Karpas-422 (cell line): ENCODE results near the gene MTERF1. TPM values are rescaled to one million over a fixed set of nuclear protein-coding genes. Genes with fewer than 3 reads are reported as not detected.
"Not testable (repeated sequence)": the region's sequence is repeated elsewhere in the genome, so short reads cannot be mapped to it uniquely, and the experiment has no call there.

Experiments used
- DNase-seq: peaks from one replicate; pipeline ENCODE4 v3.0.0-alpha.2; 2015
- H2AFZ ChIP-seq: fragments of 200-600 bp; sonication (generic); 2 replicates; pipeline ENCODE4 v1.6.1; 2014; ENCODE audit warnings: antibody characterized with exemption, low read length, mixed read lengths
- H3K27ac ChIP-seq: fragments of 200-600 bp; sonication (generic); 2 replicates; pipeline ENCODE4 v1.5.1; 2014; ENCODE audit warnings: mild to moderate bottlenecking, low read length, moderate library complexity
- H3K27me3 ChIP-seq: fragments of 200-600 bp; sonication (generic); 2 replicates; pipeline ENCODE4 v1.6.1; 2014; ENCODE audit warnings: low read length, mixed read lengths
- H3K36me3 ChIP-seq: fragments of 200-600 bp; sonication (generic); 2 replicates; pipeline ENCODE4 v1.6.1; 2014; ENCODE audit warnings: low read length, mixed read lengths; ENCODE audit not compliant: insufficient read depth
- H3K4me1 ChIP-seq: fragments of 200-600 bp; sonication (generic); 2 replicates; pipeline ENCODE4 v1.6.1; 2014; ENCODE audit warnings: mild to moderate bottlenecking, low read length, mixed read lengths
- H3K4me2 ChIP-seq: fragments of 200-600 bp; sonication (generic); 2 replicates; pipeline ENCODE4 v1.6.1; 2014; ENCODE audit warnings: low read length, low read depth, mild to moderate bottlenecking; ENCODE audit not compliant: poor library complexity, severe bottlenecking
- H3K4me3 ChIP-seq: fragments of 200-600 bp; sonication (generic); 2 replicates; pipeline ENCODE4 v1.5.1; 2014; ENCODE audit warnings: mild to moderate bottlenecking, antibody characterized with exemption, low read length, mixed read lengths
- H3K79me2 ChIP-seq: fragments of 200-600 bp; sonication (generic); 2 replicates; pipeline ENCODE4 v1.6.1; 2014; ENCODE audit warnings: mild to moderate bottlenecking, low read length, mixed read lengths
- H3K9ac ChIP-seq: fragments of 200-600 bp; sonication (generic); 2 replicates; pipeline ENCODE4 v1.6.0; 2014; ENCODE audit warnings: low read length
- H3K9me2 ChIP-seq: fragments of 200-600 bp; sonication (generic), shearing (Covaris generic); replicated peaks from 2 replicates; pipeline ENCODE4 v1.6.0; 2014; ENCODE audit warnings: mild to moderate bottlenecking, low read length, moderate library complexity; ENCODE audit not compliant: insufficient read depth
- H3K9me3 ChIP-seq: fragments of 300-700, 200-600 bp; sonication (generic); 2 replicates; pipeline ENCODE4 v1.6.1; 2014; ENCODE audit warnings: low read length, mixed read lengths
- H4K20me1 ChIP-seq: fragments of 200-600 bp; sonication (generic); 2 replicates; pipeline ENCODE4 v1.6.1; 2014; ENCODE audit warnings: mild to moderate bottlenecking, antibody characterized with exemption, low read length, low read depth; ENCODE audit not compliant: insufficient read depth
- total RNA-seq: library from RNA; depleted of rRNA; stranded (reverse); fragments of >200 nt; shearing (Covaris generic); gene quantifications from 2 replicates; pipeline ENCODE4 v1.2.3, GENCODE V29; 2014; ENCODE audit warnings: low replicate concordance

MTERF1 gene
- total RNA-seq, 1 experiment from 2014 or later: 25.5 TPM

GRCh38 chr7:91872928-91873327, 7.6 kb downstream of the MTERF1 start:
- Histone ChIP-seq H3K4me2 (no peak overlapping the region), H4K20me1 (no peaks in the 10 kb centered on the region), H3K9ac (no peak overlapping the region), H3K27ac (no peak overlapping the region), H3K36me3 (peaks cover 51% of the 10 kb centered on the region), H2AFZ (no peak overlapping the region), H3K4me3 (no peak overlapping the region), H3K79me2 (peaks cover 71% of the 10 kb centered on the region), H3K9me3 (no peaks in the 10 kb centered on the region), H3K9me2 (no peaks in the 10 kb centered on the region), H3K4me1 (peaks cover 2% of the 10 kb centered on the region; the same call in 1 of the 2 replicates), H3K27me3 (no peaks in the 10 kb centered on the region)
- no peak for DNase-seq

GRCh38 chr7:91872069-91872468, 8.4 kb downstream of the MTERF1 start:
- peaks cover 62% of the 10 kb centered on the region for H3K79me2 ChIP-seq
- no peak overlapping the region for H3K4me3 ChIP-seq
- no peak overlapping the region for H2AFZ ChIP-seq
- H3K27me3 ChIP-seq: no peaks in the 10 kb centered on the region
- DNase-seq: no peak
- no peaks in the 10 kb centered on the region for H4K20me1 ChIP-seq
- H3K27ac ChIP-seq: no peak overlapping the region
- H3K9ac ChIP-seq: no peak overlapping the region
- no peak overlapping the region for H3K4me2 ChIP-seq
- H3K4me1 ChIP-seq: no peaks in the 10 kb centered on the region
- no peaks in the 10 kb centered on the region for H3K9me2 ChIP-seq
- peaks cover 50% of the 10 kb centered on the region for H3K36me3 ChIP-seq
- H3K9me3 ChIP-seq: no peaks in the 10 kb centered on the region

- H3K4me2 ChIP-seq: no peak overlapping the region
- H3K27me3 ChIP-seq: no peaks in the 10 kb centered on the region
- no peak overlapping the region for H2AFZ ChIP-seq
- peaks cover 40% of the 10 kb centered on the region for H3K79me2 ChIP-seq
- DNase-seq: no peak
- no peaks in the 10 kb centered on the region for H3K4me1 ChIP-seq
- peaks cover 27% of the 10 kb centered on the region for H3K36me3 ChIP-seq
- 0 out of 2 replicates have a peak, but pooled peaks cover 4% of the 10 kb centered on the region for H4K20me1 ChIP-seq
- H3K9me2 ChIP-seq: no peaks in the 10 kb centered on the region
- no peak overlapping the region for H3K9ac ChIP-seq
- H3K9me3 ChIP-seq: no peaks in the 10 kb centered on the region
- H3K27ac ChIP-seq: no peak overlapping the region
- H3K4me3 ChIP-seq: no peak overlapping the region
Measured at GRCh38 chr7:91869661-91870060, 10.8 kb downstream of the MTERF1 start.

- Histone ChIP-seq H3K9me2 (no peaks in the 10 kb centered on the region), H2AFZ (no peak overlapping the region), H3K79me2 (peaks cover 12% of the 10 kb centered on the region), H3K4me1 (no peaks in the 10 kb centered on the region), H3K27me3 (no peaks in the 10 kb centered on the region), H3K9ac (no peak overlapping the region), H3K36me3 (0 out of 2 replicates have a peak, but pooled peaks cover 4% of the 10 kb centered on the region), H3K4me3 (no peak overlapping the region), H3K9me3 (no peaks in the 10 kb centered on the region), H3K4me2 (no peak overlapping the region), H4K20me1 (0 out of 2 replicates have a peak, but pooled peaks cover 4% of the 10 kb centered on the region), H3K27ac (no peak overlapping the region)
- no peak for DNase-seq
Measured at GRCh38 chr7:91866599-91867148, 13.8 kb downstream of the MTERF1 start.

- no peak for DNase-seq
- Histone ChIP-seq H3K9me3 (no peaks in the 10 kb centered on the region), H4K20me1 (0 out of 2 replicates have a peak, but pooled peaks cover 4% of the 10 kb centered on the region), H3K4me2 (no peak overlapping the region), H3K27me3 (no peaks in the 10 kb centered on the region), H3K9me2 (no peaks in the 10 kb centered on the region), H3K27ac (no peak overlapping the region), H3K36me3 (no peaks in the 10 kb centered on the region), H3K4me3 (no peak overlapping the region), H2AFZ (no peak overlapping the region), H3K4me1 (no peaks in the 10 kb centered on the region), H3K9ac (no peak overlapping the region), H3K79me2 (0 out of 2 replicates have a peak, but pooled peaks cover 5% of the 10 kb centered on the region)
Measured at GRCh38 chr7:91865511-91865910, 15.0 kb downstream of the MTERF1 start.

- H3K4me1 ChIP-seq, H3K36me3 ChIP-seq, H3K79me2 ChIP-seq, H3K27me3 ChIP-seq, H3K27ac ChIP-seq, H3K9me3 ChIP-seq, H3K9me2 ChIP-seq, DNase-seq, H4K20me1 ChIP-seq, H3K4me2 ChIP-seq, H3K9ac ChIP-seq, H2AFZ ChIP-seq, H3K4me3 ChIP-seq: not testable (repeated sequence)
Measured at GRCh38 chr7:91864604-91865003, 15.9 kb downstream of the MTERF1 start.

- no peak for DNase-seq
- Histone ChIP-seq H3K27me3 (no peaks in the 10 kb centered on the region), H3K4me3 (no peak overlapping the region), H3K79me2 (0 out of 2 replicates have a peak, but pooled peaks cover 5% of the 10 kb centered on the region), H3K36me3 (no peaks in the 10 kb centered on the region), H3K4me2 (no peak overlapping the region), H3K9me3 (no peaks in the 10 kb centered on the region), H3K4me1 (no peaks in the 10 kb centered on the region), H4K20me1 (peaks cover 4% of the 10 kb centered on the region; the same call in 1 of the 2 replicates), H3K9me2 (no peaks in the 10 kb centered on the region), H3K9ac (no peak overlapping the region), H3K27ac (no peak overlapping the region), H2AFZ (no peak overlapping the region)
Measured at GRCh38 chr7:91864070-91864469, 16.4 kb downstream of the MTERF1 start.

GRCh38 chr7:91852263-91852741, 28.2 kb downstream of the MTERF1 start:
- Histone ChIP-seq H3K36me3 (no peaks in the 10 kb centered on the region), H3K4me3 (no peak overlapping the region), H3K4me1 (peaks cover 17% of the 10 kb centered on the region), H3K9me3 (no peaks in the 10 kb centered on the region), H4K20me1 (0 out of 2 replicates have a peak, but pooled peaks cover 8% of the 10 kb centered on the region), H3K27me3 (no peaks in the 10 kb centered on the region), H2AFZ (no peak overlapping the region), H3K9me2 (no peaks in the 10 kb centered on the region), H3K9ac (no peak overlapping the region), H3K27ac (no peak overlapping the region), H3K4me2 (no peak overlapping the region), H3K79me2 (no peaks in the 10 kb centered on the region)
- DNase-seq: peak; percentile 78
